Mesenchymal stem cell (in vitro differentiated cells and primary cell): ENCODE results near the gene CARD19.

Source experiments
- DNase-seq: peaks from one replicate; pipeline ENCODE4 v3.0.0-alpha.2; 2013
- H2AFZ ChIP-seq: one replicate; pipeline ENCODE4 v1.6.1; 2013; ENCODE audit warnings: low read depth, mild to moderate bottlenecking, control low read depth, inconsistent platforms, low read length, moderate library complexity
- H2AK5ac ChIP-seq: 2 replicates; pipeline ENCODE4 v1.6.1; 2013; ENCODE audit warnings: low read length, moderate library complexity, mild to moderate bottlenecking, inconsistent platforms; ENCODE audit not compliant: severe bottlenecking
- H2BK120ac ChIP-seq: one replicate; pipeline ENCODE4 v1.6.1; 2013; ENCODE audit warnings: low read depth, mild to moderate bottlenecking, inconsistent platforms, low read length, moderate library complexity
- H2BK12ac ChIP-seq, 2 experiments: one replicate each; pipeline ENCODE4 v1.6.1; 2013; ENCODE audit warnings: inconsistent platforms in 2 of 2, low read length in 2 of 2, mild to moderate bottlenecking in 2 of 2, moderate library complexity in 2 of 2, control low read depth in 1 of 2
- H2BK15ac ChIP-seq: one replicate; pipeline ENCODE4 v1.6.1; 2013; ENCODE audit warnings: mild to moderate bottlenecking, low read depth, inconsistent platforms; ENCODE audit not compliant: poor library complexity, severe bottlenecking
- H2BK5ac ChIP-seq: 2 replicates; pipeline ENCODE4 v1.6.1; 2013; ENCODE audit warnings: low read depth, mild to moderate bottlenecking, low read length, control low read depth, inconsistent platforms; ENCODE audit not compliant: poor library complexity, severe bottlenecking
- H3K14ac ChIP-seq, 2 experiments: one replicate each; pipeline ENCODE4 v1.6.1; 2013; ENCODE audit warnings: inconsistent platforms in 2 of 2, low read length in 2 of 2, control low read depth in 1 of 2, mild to moderate bottlenecking in 1 of 2, moderate library complexity in 1 of 2
- H3K18ac ChIP-seq, 2 experiments: one replicate each; pipeline ENCODE4 v1.6.1; 2013; ENCODE audit warnings: inconsistent platforms in 2 of 2, low read length in 2 of 2, control low read depth in 1 of 2, low read depth in 1 of 2, mild to moderate bottlenecking in 1 of 2
- H3K23ac ChIP-seq, 2 experiments: one replicate each; pipeline ENCODE4 v1.6.1; 2013; ENCODE audit warnings: inconsistent platforms in 2 of 2, low read length in 2 of 2, mild to moderate bottlenecking in 2 of 2, moderate library complexity in 2 of 2, control low read depth in 1 of 2
- H3K27ac ChIP-seq: 2 replicates; pipeline ENCODE4 v1.5.1; 2013; ENCODE audit warnings: mild to moderate bottlenecking, moderate library complexity, low read length, control low read depth, inconsistent platforms; ENCODE audit not compliant: poor library complexity, severe bottlenecking
- H3K27me3 ChIP-seq, 2 experiments: 2 replicates each; pipeline versions ENCODE4 v1.6.1 to v1.7.0; 2013; ENCODE audit warnings: low read length in 2 of 2, mild to moderate bottlenecking in 2 of 2, moderate library complexity in 2 of 2, control low read depth in 1 of 2, inconsistent platforms in 1 of 2; ENCODE audit not compliant: control insufficient read depth in 1 of 2, insufficient read depth in 1 of 2
- H3K36me3 ChIP-seq, 2 experiments: 2 replicates each; pipeline versions ENCODE4 v1.6.1 to v1.7.0; 2013; ENCODE audit warnings: low read length in 2 of 2, control low read depth in 1 of 2, inconsistent platforms in 1 of 2, low read depth in 1 of 2, mild to moderate bottlenecking in 1 of 2; ENCODE audit not compliant: insufficient read depth in 2 of 2, control insufficient read depth in 1 of 2
- H3K4ac ChIP-seq, 2 experiments: one replicate each; pipeline ENCODE4 v1.6.1; 2013; ENCODE audit warnings: inconsistent platforms in 2 of 2, low read length in 2 of 2, mild to moderate bottlenecking in 2 of 2, moderate library complexity in 2 of 2, control low read depth in 1 of 2, low read depth in 1 of 2
- H3K4me1 ChIP-seq: 2 replicates; pipeline ENCODE4 v1.6.1; 2013; ENCODE audit warnings: low read depth, low read length, control low read depth; ENCODE audit not compliant: control insufficient read depth, insufficient read depth
- H3K4me2 ChIP-seq: 2 replicates; pipeline ENCODE4 v1.6.1; 2013; ENCODE audit warnings: low read length, mild to moderate bottlenecking, inconsistent platforms; ENCODE audit not compliant: poor library complexity, severe bottlenecking
- H3K4me3 ChIP-seq, 2 experiments: 2 replicates each; pipeline versions ENCODE4 v1.5.1 to v1.7.0; 2013; ENCODE audit warnings: low read length in 2 of 2, mild to moderate bottlenecking in 2 of 2, control low read depth in 1 of 2, low read depth in 1 of 2; ENCODE audit not compliant: insufficient read depth in 1 of 2
- H3K79me1 ChIP-seq: replicated peaks from 2 replicates; pipeline ENCODE4 v1.6.1; 2013; ENCODE audit warnings: mild to moderate bottlenecking, control low read depth, low read length, inconsistent platforms; ENCODE audit not compliant: poor library complexity, severe bottlenecking
- H3K9ac ChIP-seq: 2 replicates; pipeline ENCODE4 v1.7.0; 2013; ENCODE audit warnings: mild to moderate bottlenecking, low read length, moderate library complexity
- H3K9me3 ChIP-seq: 2 replicates; pipeline ENCODE4 v1.7.0; 2013; ENCODE audit warnings: mild to moderate bottlenecking, low read length; ENCODE audit not compliant: control insufficient read depth
- H4K8ac ChIP-seq: one replicate; pipeline ENCODE4 v1.6.1; 2013; ENCODE audit warnings: inconsistent platforms, mild to moderate bottlenecking, low read length, moderate library complexity
- H4K91ac ChIP-seq: one replicate; pipeline ENCODE4 v1.6.1; 2013; ENCODE audit warnings: mild to moderate bottlenecking, low read length, inconsistent platforms
- WGBS: methylation state at CpG from one replicate; pipeline ENCODE4 v1.1.7; 2013; ENCODE audit warnings: mixed read lengths; 5-methylcytosine and 5-hydroxymethylcytosine counted together

CARD19 gene

DNA sequence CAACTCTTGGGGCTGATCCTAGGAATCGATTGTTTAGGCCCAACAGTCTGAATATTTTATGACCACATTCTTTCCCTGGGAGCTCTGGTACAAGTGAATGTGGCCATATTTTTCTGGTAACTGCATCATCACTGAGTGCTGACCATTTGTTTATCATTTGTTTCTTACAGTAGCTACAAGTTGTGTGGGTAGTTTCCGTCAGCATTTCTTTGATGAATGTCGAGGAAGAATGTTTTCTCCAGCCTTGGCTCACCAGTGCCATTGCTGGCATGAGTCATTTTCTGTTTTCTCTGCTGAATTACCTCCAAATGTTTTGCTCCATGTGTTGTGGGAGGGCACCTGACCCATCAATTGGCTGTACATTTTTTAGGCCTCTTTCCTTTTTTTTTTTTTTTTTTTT lies 14.1 kb upstream of the CARD19 start:
- H4K91ac ChIP-seq, result no peak overlapping the region
- H2BK15ac ChIP-seq, result no peak overlapping the region
- WGBS, result 21% methylated on average over 3 of the region's 3 CpGs
- H3K4ac ChIP-seq, result no peak overlapping the region
- no peak overlapping the region for H3K4me3 ChIP-seq
- H4K8ac ChIP-seq, result no peak overlapping the region
- H3K18ac ChIP-seq, result no peak overlapping the region
- no peak overlapping the region for H2BK12ac ChIP-seq
- H3K9ac ChIP-seq, result peak overlapping the region; percentile 17
- no peaks in the 10 kb centered on the region for H3K79me1 ChIP-seq
- no peak overlapping the region for H3K4me2 ChIP-seq
- H3K27me3 ChIP-seq, result no peaks in the 10 kb centered on the region
- DNase-seq, result peak; percentile 94
- H3K27ac ChIP-seq, result no peak overlapping the region
- H3K14ac ChIP-seq, result no peak overlapping the region
- H2AFZ ChIP-seq, result no peak overlapping the region
- no peak overlapping the region for H3K23ac ChIP-seq
- H3K4me1 ChIP-seq, result no peaks in the 10 kb centered on the region
- no peaks in the 10 kb centered on the region for H3K36me3 ChIP-seq
- no peak overlapping the region for H2AK5ac ChIP-seq
- no peak overlapping the region for H2BK120ac ChIP-seq
- H2BK5ac ChIP-seq, result no peak overlapping the region
- peaks cover 5% of the 10 kb centered on the region for H3K9me3 ChIP-seq

- Histone ChIP-seq H3K4ac (no peak overlapping the region), H3K36me3 (no peaks in the 10 kb centered on the region), H3K23ac (no peak overlapping the region), H3K9me3 (peaks cover 5% of the 10 kb centered on the region), H2BK12ac (peak overlapping the region in 1 of 2 experiments; percentile 30), H2AK5ac (no peak overlapping the region), H3K18ac (peak overlapping the region; percentile 1 to 66), H2BK120ac (peak overlapping the region; percentile 7), H3K27me3 (no peaks in the 10 kb centered on the region), H3K4me1 (no peaks in the 10 kb centered on the region), H4K91ac (peak overlapping the region; percentile 34), H2AFZ (no peak overlapping the region), H3K9ac (no peak overlapping the region), H2BK5ac (no peak overlapping the region), H3K4me3 (no peak overlapping the region), H4K8ac (no peak overlapping the region), H2BK15ac (peak overlapping the region; percentile 17), H3K14ac (no peak overlapping the region), H3K27ac (no peak overlapping the region), H3K79me1 (no peaks in the 10 kb centered on the region), H3K4me2 (no peak overlapping the region)
- DNase-seq, result no peak
- WGBS, result 69% methylated on average over 17 of the region's 18 CpGs
Observed at GRCh38 chr9:93082841-93083411, 13.1 kb upstream of the CARD19 start.

DNA sequence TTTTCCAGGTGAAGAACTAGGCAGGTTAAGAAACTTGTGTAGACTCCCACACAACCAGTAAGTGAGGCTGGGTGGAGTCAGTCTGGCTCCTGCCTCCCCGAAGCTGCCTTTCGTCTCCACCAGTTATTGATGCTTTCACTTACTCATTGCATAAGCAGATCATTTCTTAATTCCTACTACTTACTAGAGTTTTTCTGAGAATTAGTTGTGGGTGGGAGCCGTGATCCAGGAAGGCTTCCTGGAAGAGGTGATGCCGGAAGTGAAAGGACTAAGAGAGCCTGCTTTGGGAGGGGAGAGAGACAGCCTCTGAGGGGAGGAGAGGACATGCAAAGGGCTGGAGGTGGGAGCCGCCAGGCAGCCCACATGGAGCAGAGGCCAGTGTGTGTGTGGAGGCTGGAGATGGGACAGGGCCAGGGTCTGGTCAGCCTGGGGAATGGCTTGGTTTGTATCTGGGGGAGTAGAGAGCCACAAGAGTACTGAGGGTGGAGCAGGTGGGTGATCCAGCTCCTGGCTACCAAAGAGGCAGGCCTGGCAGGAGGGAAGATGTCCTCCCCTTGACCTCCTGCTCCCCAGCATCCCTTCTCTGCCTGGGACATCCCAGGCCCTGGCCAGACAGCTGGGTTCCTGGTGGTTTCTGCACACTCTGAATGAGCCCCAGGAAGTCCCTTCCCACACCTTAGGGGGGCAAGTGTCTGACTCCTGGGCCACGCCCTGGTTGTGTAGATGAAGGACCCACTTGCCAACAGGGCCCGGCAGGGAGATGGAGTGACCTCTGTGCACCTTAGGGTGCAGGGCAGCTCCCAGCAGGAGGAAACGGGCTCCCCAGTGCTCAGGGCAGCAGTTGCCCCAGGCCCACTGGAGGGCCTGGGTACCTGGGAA lies 12.2 kb upstream of the CARD19 start:
- Histone ChIP-seq H3K4ac (peak overlapping the region in 1 of 2 experiments; percentile 41), H3K27me3 (no peaks in the 10 kb centered on the region), H3K79me1 (no peaks in the 10 kb centered on the region), H3K4me2 (no peak overlapping the region), H2AFZ (no peak overlapping the region), H4K8ac (no peak overlapping the region), H2BK15ac (no peak overlapping the region), H2AK5ac (no peak overlapping the region), H3K4me3 (no peak overlapping the region), H3K36me3 (no peaks in the 10 kb centered on the region), H3K4me1 (no peaks in the 10 kb centered on the region), H3K23ac (no peak overlapping the region), H2BK5ac (no peak overlapping the region), H4K91ac (no peak overlapping the region), H3K9ac (no peak overlapping the region), H3K27ac (no peak overlapping the region), H3K9me3 (peaks cover 7% of the 10 kb centered on the region), H3K14ac (no peak overlapping the region), H2BK12ac (no peak overlapping the region), H2BK120ac (no peak overlapping the region), H3K18ac (no peak overlapping the region)
- DNase-seq, result peak; percentile 8
- 96% methylated on average over 5 of the region's 8 CpGs for whole genome bisulfite sequencing

- no peak for DNase-seq
- WGBS, result 91% methylated on average over 6 of the region's 6 CpGs
Observed at GRCh38 chr9:93084471-93084881, 11.5 kb upstream of the CARD19 start.

More at GRCh38 chr9:93084471-93084881, 11.5 kb upstream of the CARD19 start:
- Histone ChIP-seq H3K79me1 (no peaks in the 10 kb centered on the region), H3K23ac (no peak overlapping the region), H3K27ac (no peak overlapping the region), H3K9ac (no peak overlapping the region), H4K91ac (no peak overlapping the region), H3K4me2 (no peak overlapping the region), H2BK15ac (no peak overlapping the region), H4K8ac (no peak overlapping the region), H2BK5ac (no peak overlapping the region), H2AFZ (no peak overlapping the region), H2AK5ac (no peak overlapping the region), H3K4me3 (no peak overlapping the region), H3K36me3 (no peaks in the 10 kb centered on the region), H3K9me3 (peaks cover 13% of the 10 kb centered on the region), H2BK120ac (no peak overlapping the region), H3K27me3 (no peaks in the 10 kb centered on the region), H3K14ac (no peak overlapping the region), H3K4ac (peak overlapping the region in 1 of 2 experiments; percentile 41), H2BK12ac (no peak overlapping the region), H3K18ac (no peak overlapping the region), H3K4me1 (no peaks in the 10 kb centered on the region)
